B cell (primary cell): Measurements from ENCODE around the gene GSC2. TPM values are rescaled to one million over a fixed set of nuclear protein-coding genes. Genes with fewer than 3 reads are reported as not detected.
A peak's percentile ranks its signal among the peaks of the same experiment; 100 is the strongest.

ENCODE experiments used
- ATAC-seq: fragments of 200-7000 bp; cut with Tn5 transposase; one replicate; pipeline ENCODE4 v1.10.0; 2021; ENCODE audit warnings: low read depth, mild to moderate bottlenecking, moderate number of reproducible peaks, moderate library complexity
- CTCF ChIA-PET: fragments of 350-600 bp; sonication (Branson Sonifier 250); formaldehyde crosslinking; loops from one replicate; lab custom pipeline; 2021; ENCODE audit warnings: antibody characterized with exemption, inconsistent platforms; lab: Charles Lee
- POLR2A ChIA-PET: fragments of 350-600 bp; sonication (Branson Sonifier 250); formaldehyde crosslinking; loops from one replicate; lab custom pipeline; 2021; ENCODE audit warnings: antibody characterized with exemption; lab: Charles Lee
- DNase-seq: peaks from one replicate; pipeline ENCODE4 v3.0.0; 2013
- H2AFZ ChIP-seq: 2 replicates; pipeline ENCODE4 v1.6.1; 2012; ENCODE audit warnings: mild to moderate bottlenecking, low read depth, low read length; ENCODE audit not compliant: insufficient read depth, poor library complexity, severe bottlenecking
- H3K27ac ChIP-seq, 2 donors: 1 replicate in 1 of 2; 2 replicates in 1 of 2; pipeline ENCODE4 v1.5.1; 2012 to 2013; ENCODE audit warnings: low read length in 2 of 2, mild to moderate bottlenecking in 2 of 2, moderate library complexity in 1 of 2
- H3K27me3 ChIP-seq, 4 experiments: fragments of 200-600 bp in 1 of 4; sonication (generic) in 1 of 4; replicated peaks in 1 of 4; 1 replicate in 2 of 4; 2 replicates in 2 of 4; pipeline versions ENCODE4 v1.6.1 to v1.7.0; 2013 to 2016; ENCODE audit warnings: low read length in 3 of 4, mild to moderate bottlenecking in 2 of 4, mixed read lengths in 1 of 4, moderate library complexity in 1 of 4; ENCODE audit not compliant: insufficient read depth in 4 of 4, control insufficient read depth in 3 of 4; ENCODE audit errors: control extremely low read depth in 1 of 4
- H3K36me3 ChIP-seq, 2 experiments: replicated peaks in 1 of 2; 1 replicate in 1 of 2; 2 replicates in 1 of 2; pipeline versions ENCODE4 v1.6.1 to v1.7.1; 2013; ENCODE audit warnings: low read length in 1 of 2; ENCODE audit not compliant: insufficient read depth in 2 of 2, control insufficient read depth in 1 of 2; ENCODE audit errors: control extremely low read depth in 1 of 2, extremely low read depth in 1 of 2
- H3K4me1 ChIP-seq, 2 donors: fragments of 200-600 bp in 1 of 2; sonication (generic) in 1 of 2; 1 replicate in 1 of 2; 2 replicates in 1 of 2; pipeline versions ENCODE4 v1.5.1 to v1.6.1; 2013 to 2017; ENCODE audit warnings: low read length in 2 of 2; ENCODE audit not compliant: control insufficient read depth in 2 of 2, insufficient read depth in 2 of 2
- H3K4me2 ChIP-seq: replicated peaks from 2 replicates; pipeline ENCODE3; 2012; ENCODE audit warnings: mild to moderate bottlenecking, low read depth, low read length; ENCODE audit not compliant: poor library complexity, severe bottlenecking
- H3K4me3 ChIP-seq, 5 experiments: fragments of 200-600 bp in 1 of 5; sonication (generic) in 1 of 5; 1 replicate in 3 of 5; 2 replicates in 2 of 5; pipeline versions ENCODE4 v1.5.1 to v1.7.0; 2011 to 2016; ENCODE audit warnings: low read length in 4 of 5, mild to moderate bottlenecking in 4 of 5, low read depth in 2 of 5, control low read depth in 1 of 5, moderate library complexity in 1 of 5; ENCODE audit not compliant: insufficient read depth in 1 of 5; ENCODE audit errors: control extremely low read depth in 1 of 5, extremely low read depth in 1 of 5
- H3K79me2 ChIP-seq: fragments of 200-600 bp; sonication (generic); one replicate; pipeline ENCODE4 v1.6.0; 2016; ENCODE audit warnings: low read length; ENCODE audit not compliant: control insufficient read depth, insufficient read depth
- H3K9ac ChIP-seq: fragments of 200-600 bp; sonication (generic); 2 replicates; pipeline ENCODE4 v1.6.1; 2017; ENCODE audit warnings: mild to moderate bottlenecking, low read length, moderate library complexity
- H3K9me3 ChIP-seq, 3 donors: one replicate each; pipeline versions ENCODE4 v1.6.1 to v1.7.1; 2013; ENCODE audit warnings: low read length in 2 of 3; ENCODE audit not compliant: control insufficient read depth in 2 of 3, insufficient read depth in 1 of 3; ENCODE audit errors: control extremely low read depth in 1 of 3
- H4K20me1 ChIP-seq: 2 replicates; pipeline ENCODE4 v1.6.0; 2012; ENCODE audit warnings: mild to moderate bottlenecking, low read length; ENCODE audit not compliant: insufficient read depth, control insufficient read depth, poor library complexity, severe bottlenecking
- H3K27ac Mint-ChIP-seq: one replicate; pipeline ENCODE4 v1.8.0; 2021; ENCODE audit warnings: mixed read lengths
- H3K27me3 Mint-ChIP-seq: one replicate; pipeline ENCODE4 v1.8.0; 2021; ENCODE audit warnings: mixed read lengths
- H3K4me1 Mint-ChIP-seq: one replicate; pipeline ENCODE4 v1.8.0; 2021; ENCODE audit warnings: mixed read lengths
- H3K4me3 Mint-ChIP-seq: one replicate; pipeline ENCODE4 v1.8.0; 2021; ENCODE audit warnings: mixed read lengths
- H3K9me3 Mint-ChIP-seq: one replicate; pipeline ENCODE4 v1.8.0; 2022; ENCODE audit warnings: mixed read lengths; ENCODE audit not compliant: insufficient read depth
- CTCF ChIP-seq: fragments of 200-600 bp; IDR thresholded peaks from one replicate; pipeline ENCODE4 v1.8.0; 2022; ENCODE audit warnings: antibody characterized with exemption, mild to moderate bottlenecking
- EZH2 ChIP-seq: IDR thresholded peaks from 2 replicates; pipeline ENCODE4 v1.6.1; 2012; ENCODE audit warnings: borderline replicate concordance, low read depth, mild to moderate bottlenecking, moderate library complexity, low read length; ENCODE audit not compliant: insufficient read depth, poor library complexity, severe bottlenecking
- WGBS: methylation state at CpG from one replicate; pipeline ENCODE4 v1.1.5; 2013; ENCODE audit warnings: missing lambda C conversion rate; ENCODE audit not compliant: insufficient coverage; 5-methylcytosine and 5-hydroxymethylcytosine counted together
- intact Hi-C: fragments of 100-400 bp; cut with micrococcal nuclease; formaldehyde crosslinking; loops from one replicate; pipeline ENCODE4 v1.10.0; 2022
- polyA plus RNA-seq: library from polyadenylated mRNA; depleted of rRNA; stranded (reverse); fragments of >200 nt; gene quantifications from 2 replicates; pipeline ENCODE4 v1.2.3, GENCODE V29; 2012
- total RNA-seq, 2 donors: library from RNA; stranded (reverse); fragments of 120-200 nt in 1 of 2; gene quantifications; 1 replicate in 1 of 2; 2 replicates in 1 of 2; pipeline versions ENCODE4 v1.2.3 to v1.2.4, GENCODE V29; 2013 to 2022

The GSC2 gene
- total and polyA plus RNA-seq, 2 donors (not counting 1 experiment from before 2014, with no cell fraction given): not detected

- H3K4me1 Mint-ChIP-seq: peaks cover 49% of the 10 kb centered on the region
- Histone ChIP-seq H3K4me3 (peak overlapping the region in 4 of 5 experiments; percentile 42 to 76 (median 69)), H3K36me3 (peaks cover 0 to 4% of the 10 kb centered on the region in 2 experiments), H3K4me1 (peaks cover 35 to 55% of the 10 kb centered on the region in 2 donors), H3K79me2 (peaks cover 24% of the 10 kb centered on the region), H3K27me3 (no peaks in the 10 kb centered on the region), H3K4me2 (peak overlapping the region; percentile 82), H3K27ac (peak overlapping the region in 1 of 2 donors; percentile 56), H3K9me3 (peaks cover 0 to 3% (median 0%) of the 10 kb centered on the region in 3 donors), H4K20me1 (peaks cover 31% of the 10 kb centered on the region), H3K9ac (peak overlapping the region; percentile 71), H2AFZ (peak overlapping the region; percentile 78)
- intact Hi-C loops: loop anchor here (1.0 to 2.0 kb wide), 6 partner anchors 33 to 1121 kb away; partner anchors contain the start of genes CLTCL1, DGCR2, ESS2 and MRPL40
- 52% methylated on average over 54 of the region's 55 CpGs for WGBS
- H3K27me3 Mint-ChIP-seq: no peaks in the 10 kb centered on the region
- ChIA-PET POLR2A (interaction anchor here (1.2 kb wide), 1 partner anchor 270 kb away, joined by 3 read pairs; the partner anchor contains the start of gene C22orf39), CTCF (interaction anchor here (4.4 kb wide), 1 partner anchor 300 kb away, joined by 19 read pairs; no protein-coding TSS in a partner anchor)
- peak overlapping the region; percentile 74 for H3K27ac Mint-ChIP-seq
- TF ChIP-seq EZH2: no peak
- no peak for TF ChIP-seq CTCF
- peak overlapping the region; percentile 78 for H3K4me3 Mint-ChIP-seq
- DNase-seq (peak; percentile 12), ATAC-seq (no peak)
- no peaks in the 10 kb centered on the region for H3K9me3 Mint-ChIP-seq
Measured at GRCh38 chr22:19177164-19178064, 27.3 kb upstream of the GSC2 start.
